ENCODE results near the gene SLC9A1.

- TF ChIP-seq CTCF (IDR thresholded peaks at IDR 0.05) (no peak), ZFX (IDR thresholded peaks at IDR 0.05; ENCODE audit: borderline replicate concordance) (no peak)
Measured at GRCh38 chr1:27153549-27153886, 1.4 kb downstream of the SLC9A1 start.
